Measurements from ENCODE around the gene MLN. TPM values are rescaled to one million over a fixed set of nuclear protein-coding genes. Genes with fewer than 3 reads are reported as not detected.

MLN gene, protein sequence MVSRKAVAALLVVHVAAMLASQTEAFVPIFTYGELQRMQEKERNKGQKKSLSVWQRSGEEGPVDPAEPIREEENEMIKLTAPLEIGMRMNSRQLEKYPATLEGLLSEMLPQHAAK
- total RNA-seq, result not detected

DNA sequence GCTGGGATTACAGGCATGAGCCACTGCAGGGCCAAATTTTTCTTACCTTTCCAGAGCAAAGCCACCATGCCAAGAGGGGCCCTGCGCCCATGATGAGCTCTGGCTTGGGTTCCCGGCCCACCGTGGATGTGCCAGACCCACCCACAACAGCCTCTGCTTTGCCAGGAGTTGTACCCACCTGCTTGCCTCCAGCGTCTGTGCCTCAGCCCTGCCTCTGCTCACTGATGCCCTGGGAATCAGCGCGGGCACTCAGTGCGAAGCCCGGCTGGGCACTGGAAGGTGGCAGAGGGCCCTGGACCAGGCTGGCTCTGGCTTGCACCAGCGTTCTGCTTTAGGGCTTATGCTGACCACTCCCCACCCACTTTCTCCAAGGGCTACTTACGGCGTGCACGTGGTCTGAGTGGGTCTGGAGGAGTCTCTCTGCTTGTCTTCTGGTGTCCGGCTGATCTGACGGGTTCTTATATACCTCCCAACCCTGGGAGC, at the start of gene MLN:
TSS of gene MLN (minus strand) at position 433 of the 483 bp plus-strand sequence. CDS start 2,840 bp downstream, outside the sequence.

DNA sequence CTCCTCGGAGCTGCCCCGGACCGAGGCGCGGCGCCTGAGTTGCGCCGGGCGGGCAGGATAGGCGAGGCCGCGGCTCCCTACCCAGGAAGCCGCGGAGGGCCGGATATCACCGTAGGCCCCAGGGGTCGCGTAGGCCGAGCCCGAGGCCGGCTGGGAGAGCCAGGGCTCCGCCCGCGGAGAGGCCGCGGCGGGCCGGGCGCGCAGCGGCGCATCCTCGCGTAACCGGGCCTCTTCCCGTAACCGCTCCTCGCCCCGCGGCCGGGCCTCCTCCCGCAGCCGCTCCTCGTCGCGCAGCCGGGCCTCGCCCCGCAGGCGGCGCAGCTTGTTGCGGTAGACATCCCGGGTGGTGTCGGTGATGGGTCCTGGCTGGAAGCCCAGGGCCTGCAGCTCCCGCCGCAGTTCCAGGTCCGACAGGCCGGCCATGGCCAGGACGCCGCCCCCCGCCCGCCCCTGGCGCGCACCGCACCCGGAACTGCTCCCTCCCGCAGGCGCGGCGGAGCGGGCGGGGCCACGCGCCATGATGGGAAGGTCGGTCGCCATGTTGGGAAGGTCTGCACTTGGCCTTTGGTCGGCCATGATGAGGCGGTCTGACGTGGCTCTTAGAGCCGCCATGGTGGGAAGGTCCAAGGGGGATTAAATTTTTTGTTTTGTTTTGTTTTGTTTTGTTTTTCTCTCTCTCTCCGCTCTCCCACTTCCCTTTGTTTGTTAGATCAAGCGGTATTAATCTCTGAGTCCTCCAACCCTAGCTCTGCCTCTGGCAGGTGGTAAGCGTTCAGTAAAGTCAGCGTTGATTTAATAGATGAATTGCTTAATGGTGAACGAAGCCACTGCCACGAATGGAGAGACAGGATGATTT, 14.9 kb downstream of the MLN start, which contains the start of gene LEMD2:
TSS of gene LEMD2 (minus strand) at position 437 of the 856 bp plus-strand sequence. CDS start at position 423, 14 bp downstream.

DNA sequence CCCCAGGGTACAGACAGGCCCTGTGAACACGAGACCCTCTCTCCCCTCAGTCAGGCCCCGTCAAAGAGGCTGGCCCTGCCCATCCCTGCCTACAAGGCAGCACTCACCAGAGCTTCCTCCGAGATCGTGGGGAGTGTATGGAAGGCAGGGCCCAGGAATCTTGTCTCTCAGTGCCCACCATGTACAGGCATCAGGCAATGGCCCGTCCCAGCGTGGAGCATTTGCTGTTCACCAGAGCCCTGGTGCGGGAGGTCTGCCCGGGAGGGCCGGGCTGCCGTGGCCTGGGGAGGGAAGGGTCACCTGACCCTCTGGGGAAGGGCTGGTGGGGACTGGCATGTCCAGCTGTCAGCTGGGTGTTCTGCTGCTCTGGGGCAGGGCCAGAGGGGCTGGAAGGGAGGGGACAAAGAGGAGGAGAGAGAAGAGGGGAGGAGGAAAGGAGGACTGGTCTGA, 57.1 kb downstream of the MLN start, which contains the start of gene IP6K3:
TSS of gene IP6K3 (minus strand) at position 255 of the 450 bp plus-strand sequence. CDS start 11,429 bp downstream, outside the sequence.

Other genes starting within 250 kb of the MLN start
- gene BAK1, start 223.7 kb downstream of the MLN start, total RNA-seq, result 10.1 TPM
- 9.6 TPM for gene ITPR3, start 182.7 kb downstream of the MLN start, total RNA-seq
- 25.7 TPM for gene UQCC2, start 92.3 kb downstream of the MLN start, total RNA-seq
- gene IP6K3, start 57.1 kb downstream of the MLN start, total RNA-seq, result 3.7 TPM
- 49.7 TPM for gene LEMD2, start 14.9 kb downstream of the MLN start, total RNA-seq